Measurements from ENCODE around the gene FICD. TPM values are rescaled to one million over a fixed set of nuclear protein-coding genes. Genes with fewer than 3 reads are reported as not detected.
"Not testable (repeated sequence)": the region's sequence is repeated elsewhere in the genome, so short reads cannot be mapped to it uniquely, and the experiment has no call there.

FICD gene
- total RNA-seq, 1 donor from 2014 or later, result 6.6 TPM

- Mint-ChIP-seq H3K4me3 (no peak overlapping the region), H3K4me1 (peaks cover 5% of the 10 kb centered on the region), H3K27ac (no peak overlapping the region), H3K36me3 (ENCODE audit: low read depth) (peaks cover 59% of the 10 kb centered on the region), H3K9me3 (no peaks in the 10 kb centered on the region), H3K27me3 (no peaks in the 10 kb centered on the region)
- DNase-seq, result peak; percentile 47
- intact Hi-C loops (cut with micrococcal nuclease), result no loop called here
These were observed 17.1 kb downstream of the FICD start for GRCh38 chr12:108531929-108532848.

DNA sequence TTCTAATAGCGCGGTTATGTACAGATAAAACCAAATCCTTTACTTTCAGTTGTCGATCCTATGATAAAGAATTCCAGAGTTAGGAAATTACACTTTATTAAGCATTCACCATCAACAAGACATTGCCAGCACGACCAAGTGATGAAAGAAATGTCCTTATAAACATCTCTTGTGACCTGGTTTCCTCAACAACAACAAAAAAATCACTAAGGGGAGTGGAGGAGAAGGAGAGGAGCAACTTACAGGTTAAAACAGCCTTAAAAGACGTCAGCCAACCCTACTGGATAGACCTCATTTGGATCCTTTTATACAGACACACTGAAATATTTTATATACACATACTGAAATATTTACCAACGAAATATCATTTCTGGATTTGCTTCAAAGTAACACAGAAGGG lies 23.1 kb downstream of the FICD start:
- H3K4me3 Mint-ChIP-seq, result no peak overlapping the region
- peaks cover 11% of the 10 kb centered on the region for H3K4me1 Mint-ChIP-seq
- peaks cover 59% of the 10 kb centered on the region for H3K36me3 Mint-ChIP-seq (ENCODE audit: low read depth)
- intact Hi-C loops (cut with micrococcal nuclease), result no loop called here
- H3K9me3 Mint-ChIP-seq, result no peaks in the 10 kb centered on the region
- no peak for DNase-seq
- no peak overlapping the region for H3K27ac Mint-ChIP-seq
- no peaks in the 10 kb centered on the region for H3K27me3 Mint-ChIP-seq

DNA sequence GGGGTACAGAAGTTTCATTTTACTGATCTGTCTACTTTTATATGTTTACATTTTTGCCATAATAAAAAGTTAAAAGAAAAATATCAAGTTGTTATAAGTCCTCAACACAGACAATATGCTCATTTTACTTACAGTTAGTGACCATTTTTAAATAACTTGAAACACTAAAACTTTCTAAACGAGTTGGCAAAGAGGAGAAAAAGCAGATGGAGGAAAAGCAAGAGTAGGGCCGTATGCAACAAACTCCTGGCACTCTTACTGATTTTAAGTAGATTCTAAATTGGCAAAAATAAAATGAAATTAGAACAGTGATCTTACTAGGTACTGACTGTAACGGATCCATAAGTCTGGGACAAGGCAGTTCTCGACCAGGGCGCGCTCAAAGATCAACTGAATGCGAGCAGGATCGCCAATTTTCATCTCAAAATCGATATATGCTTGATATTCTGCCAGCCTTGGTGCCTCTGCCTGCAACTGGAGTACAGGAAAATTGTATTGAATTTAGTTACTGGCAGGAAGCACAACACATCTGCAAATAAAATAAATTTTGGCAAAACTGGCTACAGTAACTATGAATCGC lies 23.6 kb downstream of the FICD start:
- no peaks in the 10 kb centered on the region for H3K9me3 Mint-ChIP-seq
- H3K27ac Mint-ChIP-seq, result no peak overlapping the region
- peaks cover 62% of the 10 kb centered on the region for H3K36me3 Mint-ChIP-seq (ENCODE audit: low read depth)
- no peaks in the 10 kb centered on the region for H3K27me3 Mint-ChIP-seq
- intact Hi-C loops (cut with micrococcal nuclease), result no loop called here
- H3K4me1 Mint-ChIP-seq, result peaks cover 13% of the 10 kb centered on the region
- DNase-seq, result no peak
- H3K4me3 Mint-ChIP-seq, result no peak overlapping the region

DNA sequence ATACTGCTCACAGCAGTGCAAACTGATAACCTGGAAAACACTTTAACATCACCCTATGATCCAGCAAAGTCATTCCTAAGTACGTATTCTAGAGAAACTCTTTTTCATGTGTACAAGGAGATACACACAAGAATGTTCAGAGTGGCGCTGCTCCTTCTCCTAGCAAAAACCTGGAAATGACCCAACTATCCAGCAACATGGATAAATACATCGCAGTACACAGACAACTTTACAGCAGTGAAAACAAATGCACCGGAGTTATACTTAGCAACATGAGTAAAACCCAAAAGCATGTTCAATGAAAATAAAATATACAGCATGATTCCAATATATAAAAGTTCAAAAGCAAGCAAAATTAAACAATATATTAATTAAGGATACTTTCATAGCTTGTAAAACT lies 27.2 kb downstream of the FICD start:
- Mint-ChIP-seq H3K4me1 (peaks cover 14% of the 10 kb centered on the region), H3K36me3 (ENCODE audit: low read depth) (peaks cover 62% of the 10 kb centered on the region), H3K27ac (no peak overlapping the region), H3K27me3 (no peaks in the 10 kb centered on the region), H3K4me3 (no peak overlapping the region), H3K9me3 (no peaks in the 10 kb centered on the region)
- peak; percentile 25 for DNase-seq
- intact Hi-C loops (cut with micrococcal nuclease), result no loop called here

- intact Hi-C loops (cut with micrococcal nuclease), result no loop called here
- Mint-ChIP-seq H3K36me3 (ENCODE audit: low read depth) (peaks cover 60% of the 10 kb centered on the region), H3K27ac (no peak overlapping the region)
These were observed 28.6 kb downstream of the FICD start for GRCh38 chr12:108543652-108544051.

GRCh38 chr12:108547686-108548085 lies 32.6 kb downstream of the FICD start:
- no peak overlapping the region for H3K27ac Mint-ChIP-seq
- H3K4me1 Mint-ChIP-seq, result peaks cover 29% of the 10 kb centered on the region
- H3K4me3 Mint-ChIP-seq, result no peak overlapping the region
- no peaks in the 10 kb centered on the region for H3K27me3 Mint-ChIP-seq
- intact Hi-C loops (cut with micrococcal nuclease), result no loop called here
- H3K36me3 Mint-ChIP-seq (ENCODE audit: low read depth), result peaks cover 47% of the 10 kb centered on the region
- peak; percentile 49 for DNase-seq
- no peaks in the 10 kb centered on the region for H3K9me3 Mint-ChIP-seq

More at GRCh38 chr12:108543652-108544051, 28.6 kb downstream of the FICD start:
- DNase-seq, result peak; percentile 36
- H3K27me3 Mint-ChIP-seq, result no peaks in the 10 kb centered on the region
- H3K4me3 Mint-ChIP-seq, result no peak overlapping the region
- H3K4me1 Mint-ChIP-seq, result peaks cover 18% of the 10 kb centered on the region
- no peaks in the 10 kb centered on the region for H3K9me3 Mint-ChIP-seq

DNA sequence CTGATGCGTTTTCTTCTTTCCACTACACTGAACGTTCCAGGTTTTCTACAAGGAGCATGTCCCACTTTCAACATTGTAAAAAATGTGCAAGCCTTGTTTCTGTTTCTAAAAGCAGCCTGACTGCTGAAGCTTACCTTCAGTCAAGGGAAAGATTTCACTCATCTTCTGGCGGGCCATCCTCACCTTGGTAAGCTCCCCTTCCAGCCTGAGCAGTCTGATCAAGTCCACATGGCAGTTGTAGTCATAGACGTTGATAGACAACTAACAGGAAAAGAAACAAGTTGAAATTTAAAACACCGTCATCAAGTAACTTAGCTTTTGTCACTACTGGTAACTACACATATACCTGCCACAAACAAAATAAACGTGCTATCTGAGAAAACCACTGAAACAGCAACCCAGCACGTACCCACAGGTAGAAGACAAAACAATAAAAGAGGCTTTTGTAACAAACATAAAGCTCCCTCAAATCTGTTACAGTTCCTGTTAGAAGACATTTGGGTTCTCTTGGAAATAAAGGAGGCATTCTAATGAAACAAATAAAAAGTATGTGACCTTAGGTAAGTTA lies 34.0 kb downstream of the FICD start:
- H3K4me1 Mint-ChIP-seq, result peaks cover 33% of the 10 kb centered on the region
- H3K27me3 Mint-ChIP-seq, result no peaks in the 10 kb centered on the region
- intact Hi-C loops (cut with micrococcal nuclease), result no loop called here
- H3K36me3 Mint-ChIP-seq (ENCODE audit: low read depth), result peaks cover 41% of the 10 kb centered on the region
- no peaks in the 10 kb centered on the region for H3K9me3 Mint-ChIP-seq
- no peak for DNase-seq
- no peak overlapping the region for H3K27ac Mint-ChIP-seq
- no peak overlapping the region for H3K4me3 Mint-ChIP-seq

DNA sequence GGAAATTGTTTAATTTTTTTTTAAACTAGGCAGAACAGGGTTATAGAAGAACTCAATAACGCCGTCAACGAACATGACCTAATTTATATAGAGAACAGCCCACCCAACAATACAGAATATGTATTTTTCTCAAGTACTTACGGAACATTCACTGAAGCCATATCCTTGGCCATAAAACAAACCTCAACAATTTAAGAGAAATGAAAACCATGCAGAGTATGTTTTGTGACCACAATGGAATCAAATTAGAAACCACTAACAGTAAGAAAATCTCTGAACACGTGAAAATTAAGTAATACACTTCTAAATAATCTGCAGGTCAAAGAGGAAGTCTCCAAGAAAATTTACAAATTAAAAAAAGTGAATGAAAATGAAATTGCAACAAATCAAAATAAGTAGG lies 36.5 kb downstream of the FICD start:
- H3K9me3 Mint-ChIP-seq, result no peaks in the 10 kb centered on the region
- H3K36me3 Mint-ChIP-seq (ENCODE audit: low read depth), result peaks cover 40% of the 10 kb centered on the region
- DNase-seq, result no peak
- peak overlapping the region; percentile 4 for H3K4me3 Mint-ChIP-seq
- peaks cover 48% of the 10 kb centered on the region for H3K4me1 Mint-ChIP-seq
- intact Hi-C loops (cut with micrococcal nuclease), result no loop called here
- no peak overlapping the region for H3K27ac Mint-ChIP-seq
- no peaks in the 10 kb centered on the region for H3K27me3 Mint-ChIP-seq

DNA sequence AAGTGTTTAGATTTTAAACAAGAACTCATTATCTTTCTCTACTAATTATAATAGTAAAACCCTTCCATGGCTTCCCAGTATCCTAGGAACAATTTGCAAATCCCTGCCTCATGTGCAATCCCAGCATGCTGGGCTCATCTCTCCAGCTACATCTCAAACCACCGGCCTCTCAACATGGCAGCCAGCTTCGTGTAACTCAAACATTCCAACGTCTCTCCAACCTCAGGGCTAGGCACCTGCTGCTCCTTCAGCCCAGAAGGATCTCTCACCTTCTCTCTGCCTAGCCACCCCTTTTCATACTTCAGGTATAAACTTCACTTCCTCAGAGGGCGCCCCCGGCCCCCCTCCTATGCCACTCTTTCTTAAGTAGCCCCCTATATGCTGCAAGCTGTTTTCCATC lies 38.7 kb downstream of the FICD start:
- intact Hi-C loops (cut with micrococcal nuclease), result no loop called here
- peaks cover 54% of the 10 kb centered on the region for H3K4me1 Mint-ChIP-seq
- DNase-seq, result peak; percentile 43
- no peak overlapping the region for H3K4me3 Mint-ChIP-seq
- no peaks in the 10 kb centered on the region for H3K27me3 Mint-ChIP-seq
- H3K36me3 Mint-ChIP-seq (ENCODE audit: low read depth), result peaks cover 34% of the 10 kb centered on the region
- H3K27ac Mint-ChIP-seq, result no peak overlapping the region
- no peaks in the 10 kb centered on the region for H3K9me3 Mint-ChIP-seq

- H3K4me1 Mint-ChIP-seq, result peaks cover 60% of the 10 kb centered on the region
- H3K27me3 Mint-ChIP-seq; intact Hi-C loops (cut with micrococcal nuclease); H3K9me3 Mint-ChIP-seq; H3K4me3 Mint-ChIP-seq; H3K27ac Mint-ChIP-seq: not testable (repeated sequence)
- peaks cover 40% of the 10 kb centered on the region for H3K36me3 Mint-ChIP-seq (ENCODE audit: low read depth)
- DNase-seq, result peak; percentile 37
These were observed 40.3 kb downstream of the FICD start for GRCh38 chr12:108555383-108555782.

GRCh38 chr12:108559007-108559655 lies 44.1 kb downstream of the FICD start:
- DNase-seq, result no peak
- intact Hi-C loops (cut with micrococcal nuclease), result no loop called here
- Mint-ChIP-seq H3K27me3 (no peaks in the 10 kb centered on the region), H3K9me3 (no peaks in the 10 kb centered on the region), H3K4me3 (peak overlapping the region; percentile 99), H3K36me3 (ENCODE audit: low read depth) (peaks cover 33% of the 10 kb centered on the region), H3K27ac (peak overlapping the region; percentile 100), H3K4me1 (peaks cover 45% of the 10 kb centered on the region)

- intact Hi-C loops (cut with micrococcal nuclease), result loop anchor here (2.0 to 5.0 kb wide), 2 partner anchors 393 to 493 kb away; partner anchors contain the start of gene USP30
- peaks cover 44% of the 10 kb centered on the region for H3K4me1 Mint-ChIP-seq
- H3K27me3 Mint-ChIP-seq, result no peaks in the 10 kb centered on the region
- no peak for DNase-seq
- no peaks in the 10 kb centered on the region for H3K9me3 Mint-ChIP-seq
- peaks cover 38% of the 10 kb centered on the region for H3K36me3 Mint-ChIP-seq (ENCODE audit: low read depth)
- peak overlapping the region; percentile 100 for H3K27ac Mint-ChIP-seq
- peak overlapping the region; percentile 99 for H3K4me3 Mint-ChIP-seq
These were observed 44.7 kb downstream of the FICD start for GRCh38 chr12:108559748-108560147.

GRCh38 chr12:108560321-108560721 lies 45.2 kb downstream of the FICD start:
- Mint-ChIP-seq H3K36me3 (ENCODE audit: low read depth) (peaks cover 38% of the 10 kb centered on the region), H3K27ac (peak overlapping the region; percentile 100), H3K9me3 (no peaks in the 10 kb centered on the region)

More at GRCh38 chr12:108560321-108560721, 45.2 kb downstream of the FICD start:
- H3K4me3 Mint-ChIP-seq, result peak overlapping the region; percentile 99
- no peak for DNase-seq
- peaks cover 40% of the 10 kb centered on the region for H3K4me1 Mint-ChIP-seq
- H3K27me3 Mint-ChIP-seq, result no peaks in the 10 kb centered on the region
- intact Hi-C loops (cut with micrococcal nuclease), result loop anchor here (2.0 to 5.0 kb wide), 2 partner anchors 392 to 492 kb away; partner anchors contain the start of gene USP30

Data from activated CD4-positive, alpha-beta T cell treated with anti-CD3 and anti-CD28 coated beads, Interleukin-2, amount 10 ng/mL, durations not matched to agents 24 days and 14 days (primary cell).